HG03432 (cell line): ENCODE data around the gene SORCS3.
A peak's percentile ranks its signal among the peaks of the same experiment; 100 is the strongest.

Experiments
- ATAC-seq: cut with Tn5 transposase; IDR thresholded peaks from one replicate; pipeline ENCODE4 v1.9.1; 2021; ENCODE audit warnings: mild to moderate bottlenecking, moderate library complexity; ENCODE audit not compliant: unreplicated experiment

The SORCS3 gene

DNA sequence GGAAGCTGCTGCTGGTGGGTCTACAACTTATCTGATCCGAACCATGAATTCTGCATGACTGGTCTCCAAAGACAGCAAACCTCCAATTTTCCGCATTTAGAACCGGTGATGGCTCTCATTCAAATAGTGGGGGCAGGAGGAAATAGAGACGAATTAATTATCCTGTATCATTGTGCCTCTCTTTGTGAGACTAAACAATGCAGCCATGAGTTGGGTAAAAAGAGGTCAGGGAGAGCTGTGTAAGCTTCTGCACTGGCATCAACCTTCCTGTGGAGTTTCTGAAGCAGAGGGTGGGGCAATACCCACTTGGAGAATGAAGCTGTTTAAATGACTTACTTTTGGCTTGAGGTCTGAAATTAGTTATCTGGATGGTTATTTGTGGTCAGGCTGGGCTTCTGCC lies 266.4 kb downstream of the SORCS3 start:
- ATAC-seq = no peak

DNA sequence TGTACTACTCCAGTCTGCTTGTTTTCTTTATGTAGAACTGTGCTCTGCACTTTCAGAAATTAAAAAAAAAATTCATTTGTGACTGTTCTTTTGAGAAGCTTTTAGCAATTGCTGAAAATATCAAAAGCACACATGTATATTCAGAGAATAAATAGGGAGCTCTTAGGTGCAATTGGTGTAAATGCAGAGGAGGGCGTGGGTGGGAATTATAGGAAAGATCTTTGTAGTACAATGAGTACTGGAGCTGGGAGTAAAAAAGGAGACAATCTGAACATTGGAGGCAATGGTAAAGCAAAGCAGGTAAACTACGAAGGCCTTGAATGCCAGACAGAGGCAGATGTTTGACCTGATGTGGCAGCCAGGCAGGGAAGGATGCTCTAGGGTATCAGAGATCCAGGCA lies 267.5 kb downstream of the SORCS3 start:
- ATAC-seq = no peak

- no peak for ATAC-seq
Measured at GRCh38 chr10:104910712-104911111, 269.6 kb downstream of the SORCS3 start.

DNA sequence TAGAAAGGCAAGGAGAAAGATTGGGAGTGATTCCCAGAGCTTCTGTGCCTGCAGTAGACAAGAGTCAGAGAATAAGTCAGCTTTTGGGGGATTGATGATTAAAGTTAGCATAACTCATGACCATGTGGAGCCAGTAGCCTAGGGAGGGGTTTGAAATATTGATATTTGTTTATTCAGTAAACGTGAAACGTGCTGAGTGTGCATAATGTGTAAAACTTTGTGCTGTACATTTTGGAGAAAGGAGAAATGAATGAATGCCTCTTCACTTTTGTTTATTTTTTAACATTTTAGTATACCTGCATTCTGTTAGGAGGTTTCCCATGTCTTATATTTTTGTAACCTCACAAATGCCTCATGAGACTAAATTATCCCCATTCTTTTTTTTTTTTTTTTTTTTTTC lies 272.3 kb downstream of the SORCS3 start:
- ATAC-seq = no peak

DNA sequence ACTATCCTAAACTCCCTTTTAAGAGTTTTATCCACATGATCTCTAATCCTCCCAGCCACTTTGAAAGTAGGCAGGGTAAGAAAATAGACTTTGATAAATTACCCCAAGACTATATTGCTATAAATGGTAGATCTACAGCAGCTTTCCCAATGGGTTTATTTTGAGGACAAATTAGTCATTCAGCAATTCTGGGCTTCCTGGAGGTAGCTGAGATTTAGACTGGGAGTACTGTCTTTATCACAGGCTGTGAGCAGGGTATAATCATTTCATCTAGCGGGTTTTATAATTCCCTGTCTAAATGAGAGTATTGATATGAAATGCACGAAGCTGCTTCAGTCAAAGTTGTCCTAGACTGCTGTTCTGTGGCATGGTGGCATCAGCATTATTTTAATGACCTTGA lies 279.4 kb downstream of the SORCS3 start:
- no peak for ATAC-seq

DNA sequence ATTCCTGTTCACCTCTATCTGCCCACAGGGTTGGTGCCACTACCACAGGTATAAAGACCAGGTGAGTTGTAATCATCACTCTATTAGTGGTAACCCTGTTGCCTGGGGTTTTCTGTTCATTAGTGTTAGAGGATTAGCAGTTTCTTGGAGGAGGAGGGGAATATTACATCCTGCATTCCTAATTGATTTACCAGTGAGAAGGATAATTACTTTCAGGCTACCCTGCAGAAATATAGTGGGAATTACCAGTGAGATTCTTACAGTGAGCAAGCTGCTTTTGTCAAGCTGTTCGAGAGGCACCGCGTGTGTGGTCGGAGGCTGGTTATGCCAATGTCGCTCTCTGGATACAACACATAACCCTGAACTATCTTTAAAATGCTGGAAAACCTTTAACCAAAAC lies 280.7 kb downstream of the SORCS3 start:
- no peak for ATAC-seq

- ATAC-seq = peak; percentile 77
Measured at GRCh38 chr10:104922810-104923209, 281.7 kb downstream of the SORCS3 start.

DNA sequence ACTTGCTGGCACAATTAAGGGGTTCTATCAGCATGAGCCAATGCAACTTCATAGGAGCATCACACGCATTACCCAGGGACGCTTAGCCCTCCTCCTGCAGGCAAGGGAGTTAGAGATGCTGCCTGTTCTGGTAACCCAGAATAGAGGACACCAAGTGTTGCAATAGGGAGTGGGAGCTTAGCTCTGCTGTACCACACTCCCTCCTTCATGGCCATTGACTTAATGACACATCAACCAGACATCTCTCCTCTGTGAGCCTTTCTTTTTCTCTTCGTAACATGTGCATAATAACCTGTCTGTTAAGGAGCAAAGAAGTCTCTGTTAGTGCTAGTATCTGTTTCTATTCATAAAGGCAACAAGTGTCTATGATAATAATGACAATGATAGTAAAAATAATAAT lies 282.4 kb downstream of the SORCS3 start:
- ATAC-seq = peak; percentile 1

DNA sequence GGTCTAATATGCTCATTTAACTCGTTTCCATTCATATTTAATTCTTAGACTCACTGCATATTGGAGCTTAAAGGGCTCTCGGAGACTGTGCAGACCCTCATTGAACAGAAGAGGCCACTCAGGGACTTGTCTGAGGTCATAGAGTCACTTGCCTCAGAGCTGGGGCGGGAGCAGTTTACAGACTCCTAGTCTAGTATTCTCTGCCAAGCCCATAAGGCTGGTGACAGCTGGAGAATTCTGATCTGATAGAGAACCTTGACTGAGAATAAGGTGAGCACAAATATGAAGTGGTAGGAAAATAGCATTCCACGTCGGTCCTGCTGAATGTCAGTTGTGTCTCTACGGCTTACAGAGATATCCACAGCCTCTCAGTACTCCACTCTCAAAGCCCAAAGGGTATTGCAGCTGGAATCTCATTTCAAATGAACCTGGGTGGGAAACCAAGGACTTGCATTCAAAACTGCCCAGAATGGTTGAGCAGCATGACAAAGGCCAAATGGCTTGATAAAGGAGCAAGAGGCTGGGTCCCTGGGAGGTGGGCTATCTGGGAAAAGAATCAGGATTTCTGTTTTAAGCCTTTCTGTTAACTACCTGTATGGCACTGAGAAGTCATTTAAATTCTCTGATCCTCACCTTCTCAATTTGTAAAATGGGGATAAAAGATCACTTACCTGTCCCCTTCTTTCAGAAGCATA lies 283.2 kb downstream of the SORCS3 start:
- no peak for ATAC-seq

GRCh38 chr10:104925232-104925851 lies 284.3 kb downstream of the SORCS3 start:
- peak; percentile 45 for ATAC-seq

- peak; percentile 35 for ATAC-seq
Measured at GRCh38 chr10:104928734-104929133, 287.6 kb downstream of the SORCS3 start.

- ATAC-seq = no peak
Measured at GRCh38 chr10:104931612-104932134, 290.6 kb downstream of the SORCS3 start.

DNA sequence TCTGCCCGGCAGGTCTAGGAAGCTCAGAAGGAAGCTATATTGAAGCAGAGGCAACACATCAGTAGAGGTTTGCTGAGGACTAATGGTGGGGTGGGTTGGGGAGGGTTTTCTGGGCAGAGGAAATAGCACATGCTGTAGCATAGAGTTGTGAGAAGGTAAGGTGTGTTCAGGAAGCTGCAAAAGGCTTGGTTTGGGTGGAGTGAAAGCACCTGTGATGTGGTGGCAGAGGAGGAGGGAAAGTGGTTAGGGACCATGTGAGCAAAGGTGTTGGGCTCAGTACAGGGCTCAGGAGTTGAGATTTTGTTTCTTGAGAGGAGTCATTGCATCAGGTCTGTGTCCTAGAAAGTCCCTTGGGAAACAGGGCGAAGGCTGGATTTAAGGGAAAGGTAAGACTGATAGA lies 294.6 kb downstream of the SORCS3 start:
- ATAC-seq = no peak

DNA sequence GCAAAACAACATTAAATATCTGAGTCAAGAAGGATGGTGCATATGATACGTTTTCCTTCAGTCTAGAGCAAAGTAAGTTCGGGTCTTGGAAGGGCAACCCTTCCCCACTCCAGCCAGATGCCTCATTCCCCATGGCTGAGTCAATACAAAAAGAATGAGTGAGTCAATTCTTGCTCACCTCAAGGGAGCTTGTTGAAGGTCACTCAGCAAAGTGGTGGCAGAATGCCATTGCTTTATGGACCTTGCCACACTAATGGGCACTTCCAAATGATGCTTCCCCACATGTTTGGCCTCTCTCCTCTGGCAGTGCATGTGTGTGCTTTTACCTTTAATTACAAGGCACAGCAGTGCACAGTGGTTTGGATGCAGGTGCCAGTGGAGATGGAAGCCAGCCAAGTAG lies 296.5 kb downstream of the SORCS3 start:
- no peak for ATAC-seq

- ATAC-seq = no peak
Measured at GRCh38 chr10:104938031-104938430, 296.9 kb downstream of the SORCS3 start.

GRCh38 chr10:104941662-104942061 lies 300.6 kb downstream of the SORCS3 start:
- no peak for ATAC-seq

DNA sequence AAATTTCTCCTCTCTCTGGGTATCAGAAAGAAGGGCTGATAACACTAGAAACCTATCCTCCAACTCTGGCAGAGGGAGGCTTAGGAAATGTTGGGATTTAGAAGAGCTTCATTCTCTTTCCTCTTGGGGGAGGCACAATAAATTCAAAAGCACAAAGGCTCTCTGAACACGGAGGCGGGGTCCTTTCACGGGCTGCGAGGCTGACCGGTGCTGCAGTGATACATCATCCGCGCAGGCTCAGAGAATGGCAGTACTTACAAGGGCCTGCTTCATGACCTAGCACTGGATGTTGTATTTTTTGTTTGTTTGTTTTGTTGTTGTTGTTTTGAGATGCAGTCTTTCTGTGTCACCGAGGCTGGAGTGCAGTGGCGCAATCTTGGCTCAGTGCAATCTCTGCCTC lies 306.2 kb downstream of the SORCS3 start:
- ATAC-seq = no peak

GRCh38 chr10:104957178-104957841 lies 316.2 kb downstream of the SORCS3 start:
- no peak for ATAC-seq

DNA sequence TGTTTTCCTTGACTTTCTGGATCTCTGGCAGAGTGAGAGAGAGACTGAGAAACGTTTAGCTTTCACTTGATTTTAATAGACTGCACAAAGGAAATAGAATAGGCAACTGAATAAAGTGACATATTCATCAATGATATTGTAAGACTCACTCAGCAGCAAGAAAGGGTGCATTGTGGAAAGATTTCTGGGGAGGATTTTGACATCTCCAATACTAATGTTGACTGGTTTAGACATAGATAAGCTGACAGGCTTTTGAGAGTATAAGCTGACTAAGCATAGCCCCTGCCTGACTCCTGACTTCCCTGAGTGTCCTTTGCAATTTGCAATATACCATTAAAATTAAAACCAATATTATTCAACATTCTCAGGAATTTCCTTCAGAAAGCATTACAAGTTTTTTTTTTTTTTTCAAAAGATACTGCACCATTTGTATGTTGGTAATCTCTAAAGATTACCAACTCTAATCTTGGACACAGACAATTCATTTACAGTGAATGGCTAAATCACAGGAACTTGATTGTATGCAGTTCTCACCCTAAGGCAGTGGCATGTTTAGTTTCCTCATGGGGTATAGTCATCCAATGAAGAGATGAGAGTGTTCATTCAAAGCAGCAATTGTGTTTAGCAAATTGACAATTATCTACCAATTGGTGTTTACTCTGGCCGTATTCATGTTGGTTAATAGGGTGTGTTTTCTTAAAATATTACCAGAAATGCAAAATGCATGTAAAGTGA lies 325.6 kb downstream of the SORCS3 start:
- ATAC-seq = no peak

DNA sequence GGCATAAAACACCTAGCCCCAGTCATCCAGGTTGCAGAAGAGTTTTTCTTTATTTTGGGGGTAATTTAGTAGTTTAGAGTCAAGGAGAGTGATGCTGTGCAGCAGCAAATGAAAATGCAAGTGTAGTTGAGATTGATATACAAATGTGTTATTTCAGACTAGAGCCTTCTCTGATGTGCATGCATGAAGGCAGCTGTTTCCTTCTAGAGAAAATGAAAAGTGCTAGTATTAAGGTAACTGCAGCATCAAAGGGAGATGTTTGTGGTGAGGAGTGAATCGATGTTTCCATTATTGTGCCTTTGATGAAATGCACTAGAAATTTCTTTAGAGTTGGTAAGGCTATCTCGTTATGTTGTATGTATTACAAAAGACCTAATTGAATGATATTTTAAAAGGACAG lies 339.3 kb downstream of the SORCS3 start:
- ATAC-seq = no peak

- no peak for ATAC-seq
Measured at GRCh38 chr10:104981995-104982394, 340.9 kb downstream of the SORCS3 start.
